ENCODE measurements around the gene TEDC1.
A peak's percentile ranks its signal among the peaks of the same experiment; 100 is the strongest.

TEDC1 gene

GRCh38 chr14:105490572-105491365 lies at the start of gene TEDC1:
TEDC1 (plus strand) TSS chr14:105491246; CDS start chr14:105491376, 130 bp downstream.
- peak; percentile 97 for DNase-seq (ENCODE audit: low read depth in 2 of 2)

GRCh38 chr14:105442125-105442524 lies 48.9 kb upstream of the TEDC1 start:
- DNase-seq (ENCODE audit: low read depth in 2 of 2) = no peak

DNA sequence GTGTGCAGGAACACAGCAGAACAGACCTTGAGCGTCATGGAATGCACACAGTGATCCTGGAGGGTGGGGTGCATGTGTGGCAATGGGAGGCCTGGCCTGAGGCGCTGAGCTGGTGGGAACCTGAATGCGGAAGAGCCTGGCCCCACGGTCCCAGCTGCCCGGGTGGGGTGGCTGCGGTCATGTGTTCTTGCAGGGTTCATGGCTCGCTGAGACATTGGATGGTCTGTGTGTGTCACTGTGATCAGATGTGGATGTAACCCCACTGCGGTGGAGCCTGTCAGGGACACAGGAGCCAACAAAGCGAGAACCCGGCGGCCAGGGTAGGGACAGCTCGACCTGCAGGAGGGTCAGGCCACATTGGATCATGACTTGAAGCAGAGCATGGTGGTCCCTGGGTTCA lies 48.2 kb upstream of the TEDC1 start:
- DNase-seq (ENCODE audit: low read depth in 2 of 2) = no peak

GRCh38 chr14:105444859-105445258 lies 46.2 kb upstream of the TEDC1 start:
- DNase-seq (ENCODE audit: low read depth in 2 of 2) = no peak

GRCh38 chr14:105445290-105445689 lies 45.8 kb upstream of the TEDC1 start:
- no peak for DNase-seq (ENCODE audit: low read depth in 2 of 2)

GRCh38 chr14:105445901-105446845 lies 44.9 kb upstream of the TEDC1 start:
- DNase-seq (ENCODE audit: low read depth in 2 of 2) = no peak

DNA sequence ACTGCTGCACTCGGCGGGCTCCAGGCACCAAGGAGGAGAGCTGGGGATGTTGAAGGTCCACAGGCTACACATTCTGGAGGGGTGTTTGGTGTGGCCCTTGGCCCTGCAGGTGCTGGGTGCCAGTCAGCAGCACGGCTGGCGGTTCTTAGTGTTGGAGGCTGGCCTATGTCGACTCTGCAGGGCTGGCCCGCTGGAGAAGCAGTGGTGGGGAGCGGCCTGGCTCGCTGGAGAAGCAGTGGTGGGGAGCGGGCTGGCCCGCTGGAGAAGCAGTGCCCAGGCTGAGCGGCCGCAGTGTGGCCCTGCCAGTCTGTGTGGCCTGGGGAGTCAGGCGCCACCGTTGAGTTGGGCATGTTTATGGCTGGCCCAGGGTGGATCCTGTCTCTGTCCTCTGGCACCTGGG lies 44.1 kb upstream of the TEDC1 start:
- DNase-seq (ENCODE audit: low read depth in 2 of 2) = no peak

DNA sequence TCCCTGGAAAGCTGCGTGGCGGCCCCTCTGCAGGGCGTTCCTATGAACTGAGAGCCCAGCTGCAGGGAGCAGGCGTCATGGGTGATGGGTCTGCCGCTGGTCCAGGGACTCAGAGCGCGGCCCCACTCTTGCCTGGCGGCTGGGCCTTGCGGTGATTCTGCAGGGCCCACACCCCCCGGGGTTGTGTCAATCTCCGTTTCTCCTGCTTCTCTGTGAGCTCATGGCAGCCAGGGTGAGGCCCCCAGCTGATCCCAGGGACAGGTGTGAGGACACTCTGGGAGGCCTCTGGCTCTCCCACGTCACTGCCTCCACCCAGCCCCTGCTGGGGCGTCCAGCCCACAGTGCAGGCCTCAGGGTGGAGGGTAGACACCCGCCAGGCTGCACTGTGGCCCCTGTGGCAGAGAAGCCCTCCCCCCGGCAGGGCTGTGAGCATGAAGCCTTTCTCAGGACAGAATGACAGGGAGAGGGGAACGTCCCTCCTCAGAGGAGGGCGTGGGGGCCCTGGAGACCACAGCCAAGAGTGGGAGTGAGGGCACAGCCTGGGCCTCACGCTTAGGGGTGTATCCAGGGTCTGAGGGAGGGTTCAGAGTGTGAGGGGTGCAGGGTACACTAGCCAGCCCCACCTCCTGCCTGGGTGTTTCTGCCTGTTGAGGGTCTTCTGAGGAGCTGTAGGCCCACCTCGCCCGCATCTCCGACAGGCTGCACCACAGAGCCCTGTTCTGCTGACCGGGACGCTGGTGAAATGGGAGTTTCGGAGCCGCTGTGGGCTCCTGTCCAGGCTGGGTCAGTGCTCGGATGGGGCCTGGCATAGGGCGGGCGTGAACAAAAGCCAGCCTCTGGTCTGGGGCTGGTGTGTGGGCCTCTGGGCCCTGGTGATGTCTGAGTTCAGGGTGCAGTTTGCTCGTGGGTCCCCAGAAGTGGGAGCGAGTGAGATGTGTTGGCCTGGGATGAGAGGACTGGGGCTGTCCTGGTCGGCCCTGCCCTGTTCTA lies 43.1 kb upstream of the TEDC1 start:
- no peak for DNase-seq (ENCODE audit: low read depth in 2 of 2)

- peak; percentile 29 to 53 for DNase-seq (ENCODE audit: low read depth in 2 of 2)
These were observed 42.3 kb upstream of the TEDC1 start for GRCh38 chr14:105448706-105449111.

GRCh38 chr14:105449276-105450122 lies 41.5 kb upstream of the TEDC1 start:
- DNase-seq (ENCODE audit: low read depth in 2 of 2) = no peak

DNA sequence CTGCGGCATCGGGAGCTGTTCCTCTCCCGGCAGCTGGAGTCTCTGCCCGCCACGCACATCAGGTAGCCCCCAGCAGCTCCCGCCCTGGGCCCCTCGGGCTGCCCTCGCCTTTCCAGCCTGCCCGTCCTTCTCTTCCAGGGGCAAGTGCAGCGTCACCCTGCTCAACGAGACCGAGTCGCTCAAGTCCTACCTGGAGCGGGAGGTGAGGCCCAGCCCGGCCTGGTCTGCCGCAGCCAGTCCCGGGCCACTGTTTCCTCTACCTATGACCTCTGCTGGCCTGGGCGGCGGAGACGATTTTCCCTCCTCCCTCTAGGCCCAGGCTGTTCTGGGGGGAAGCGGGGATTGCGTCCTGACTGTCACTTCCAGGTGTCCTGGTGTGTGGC lies 40.9 kb upstream of the TEDC1 start:
- no peak for DNase-seq (ENCODE audit: low read depth in 2 of 2)

DNA sequence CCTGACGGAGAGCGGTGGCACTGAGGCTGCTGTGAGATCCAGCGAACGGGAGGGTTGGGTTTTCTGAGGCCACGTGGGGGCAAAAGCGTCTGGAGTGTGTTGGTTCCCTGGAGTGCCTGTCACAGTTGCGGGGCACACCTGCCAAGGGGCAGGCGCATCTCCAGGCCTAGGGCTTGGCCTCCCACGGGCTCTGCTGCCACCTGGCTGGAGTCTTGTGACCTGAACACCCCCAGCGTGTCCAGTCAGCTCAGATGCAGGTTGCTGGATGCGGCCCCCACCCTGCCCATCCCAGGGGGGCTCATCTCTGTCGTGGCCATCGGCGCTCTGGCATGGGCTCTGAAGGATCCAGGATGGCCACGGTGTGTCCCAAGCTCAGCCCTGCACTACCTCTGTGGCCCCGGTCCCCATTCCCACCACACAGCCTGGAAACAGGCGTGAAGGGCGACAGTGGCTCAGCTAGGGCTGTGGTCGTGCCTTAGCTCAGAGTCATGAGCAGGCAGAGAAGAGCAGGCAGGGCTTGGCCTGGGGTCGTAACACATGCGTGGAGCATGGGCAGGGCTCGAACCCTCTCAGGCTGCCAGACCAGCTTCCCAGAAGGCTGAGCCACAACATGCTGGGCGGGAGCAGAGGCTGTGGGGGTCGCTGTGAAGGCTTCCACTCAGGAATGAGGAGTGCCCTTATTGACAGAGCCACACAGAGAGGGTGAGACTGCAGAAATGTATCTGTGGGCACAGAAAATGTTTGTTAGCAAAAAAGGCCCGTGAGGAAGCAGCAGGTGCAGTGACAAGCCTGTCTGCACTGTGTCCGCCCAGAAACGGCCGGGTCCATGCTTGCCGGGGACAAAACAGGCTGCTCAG lies 40.0 kb upstream of the TEDC1 start:
- no peak for DNase-seq (ENCODE audit: low read depth in 2 of 2)

- DNase-seq (ENCODE audit: low read depth in 2 of 2) = no peak
These were observed 38.1 kb upstream of the TEDC1 start for GRCh38 chr14:105452963-105453362.

DNA sequence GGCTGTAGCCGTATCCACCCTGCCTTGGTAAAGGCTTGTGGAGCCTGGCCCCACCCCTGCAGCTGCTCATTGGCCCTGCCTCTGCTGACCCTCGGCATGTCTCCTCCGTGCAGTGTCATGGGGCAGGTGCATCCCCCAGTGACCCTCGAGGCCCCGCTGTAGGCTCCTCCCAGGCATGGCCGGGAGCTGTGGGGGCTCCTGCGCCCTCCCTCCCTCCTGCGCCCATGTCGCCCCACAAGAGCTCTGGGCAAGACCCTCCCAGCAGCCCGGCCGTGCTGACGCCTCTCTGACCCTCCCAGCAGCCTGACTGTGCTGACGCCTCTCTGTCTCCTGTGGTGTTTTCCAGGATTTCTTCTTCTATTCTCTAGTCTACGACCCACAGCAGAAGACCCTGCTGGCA lies 37.2 kb upstream of the TEDC1 start:
- no peak for DNase-seq (ENCODE audit: low read depth in 2 of 2)

DNA sequence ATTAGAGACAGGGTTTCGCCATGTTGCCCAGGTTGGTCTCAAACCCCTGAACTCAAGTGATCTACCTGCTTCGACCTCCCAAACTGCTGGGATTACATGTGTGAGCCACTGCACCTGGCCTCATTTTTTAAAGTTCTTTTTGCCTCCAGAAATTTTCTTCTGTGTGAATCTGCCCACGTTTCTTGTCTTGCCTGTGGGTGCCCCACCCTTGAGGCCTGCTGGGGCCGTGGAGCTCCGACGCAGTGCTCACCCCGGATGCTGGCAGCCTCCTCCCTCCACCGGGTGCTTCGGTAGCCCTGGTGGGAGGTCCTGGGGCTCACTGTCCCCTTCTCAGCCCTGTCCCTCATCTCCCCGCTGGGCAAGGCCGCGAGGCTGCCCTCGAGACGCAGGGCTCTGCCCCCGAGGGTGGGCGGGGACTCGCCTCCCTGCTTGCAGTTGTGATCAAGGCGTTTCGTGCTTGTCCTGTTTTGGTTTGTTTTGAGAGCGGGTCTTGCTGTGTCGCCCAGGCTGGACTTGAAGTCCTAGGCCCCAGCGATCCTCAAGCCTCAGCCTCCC lies 35.9 kb upstream of the TEDC1 start:
- DNase-seq (ENCODE audit: low read depth in 2 of 2) = no peak

GRCh38 chr14:105455766-105456660 lies 35.0 kb upstream of the TEDC1 start:
- no peak for DNase-seq (ENCODE audit: low read depth in 2 of 2)

- no peak for DNase-seq (ENCODE audit: low read depth in 2 of 2)
These were observed 34.1 kb upstream of the TEDC1 start for GRCh38 chr14:105456736-105457617.
